Adrenal gland (tissue), 5 donors: ENCODE data around the gene APRT.

Source experiments
- POLR2A ChIP-seq, 2 donors: fragments of 450-650 bp; IDR thresholded peaks; one replicate each; pipeline ENCODE4 v1.6.1; 2017; ENCODE audit warnings: antibody characterized with exemption in 2 of 2, mild to moderate bottlenecking in 2 of 2, moderate library complexity in 1 of 2
- TF ChIP-seq, protein P1 (sequence below), 6 experiments: fragments of 450-650 bp in 4 of 6; fragments of 200-600 bp in 2 of 6; sonication (generic) in 1 of 6; IDR thresholded peaks; 1 replicate in 5 of 6; 2 replicates in 1 of 6; pipeline versions ENCODE4 v1.5.1 to v1.8.0; 2016 to 2021; ENCODE audit warnings: antibody characterized with exemption in 6 of 6, mild to moderate bottlenecking in 2 of 6, moderate library complexity in 1 of 6
- donor health status: DM: no; HTN: no; CAD: no.

DNA sequence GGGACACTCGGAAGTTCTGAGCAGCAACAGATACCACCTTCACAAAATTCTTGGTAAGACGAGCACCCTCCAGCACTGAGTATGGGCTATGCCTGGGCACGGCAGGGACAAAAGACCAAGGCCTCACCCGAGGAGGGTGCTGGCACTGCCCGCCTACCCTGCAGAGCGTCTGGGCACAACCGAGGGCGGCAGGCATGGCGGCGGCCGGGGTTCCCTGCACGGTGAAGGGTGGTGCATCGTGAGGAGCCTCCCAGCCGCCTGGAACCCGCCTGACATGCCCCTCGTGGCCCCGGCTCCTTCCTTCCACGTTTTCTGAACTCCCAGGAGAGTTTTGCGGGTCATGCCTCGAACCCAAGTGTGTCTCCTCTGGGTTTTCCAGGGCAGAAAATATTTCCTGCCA is 26.1 kb upstream of the APRT start:
- TF ChIP-seq, protein P1, sequence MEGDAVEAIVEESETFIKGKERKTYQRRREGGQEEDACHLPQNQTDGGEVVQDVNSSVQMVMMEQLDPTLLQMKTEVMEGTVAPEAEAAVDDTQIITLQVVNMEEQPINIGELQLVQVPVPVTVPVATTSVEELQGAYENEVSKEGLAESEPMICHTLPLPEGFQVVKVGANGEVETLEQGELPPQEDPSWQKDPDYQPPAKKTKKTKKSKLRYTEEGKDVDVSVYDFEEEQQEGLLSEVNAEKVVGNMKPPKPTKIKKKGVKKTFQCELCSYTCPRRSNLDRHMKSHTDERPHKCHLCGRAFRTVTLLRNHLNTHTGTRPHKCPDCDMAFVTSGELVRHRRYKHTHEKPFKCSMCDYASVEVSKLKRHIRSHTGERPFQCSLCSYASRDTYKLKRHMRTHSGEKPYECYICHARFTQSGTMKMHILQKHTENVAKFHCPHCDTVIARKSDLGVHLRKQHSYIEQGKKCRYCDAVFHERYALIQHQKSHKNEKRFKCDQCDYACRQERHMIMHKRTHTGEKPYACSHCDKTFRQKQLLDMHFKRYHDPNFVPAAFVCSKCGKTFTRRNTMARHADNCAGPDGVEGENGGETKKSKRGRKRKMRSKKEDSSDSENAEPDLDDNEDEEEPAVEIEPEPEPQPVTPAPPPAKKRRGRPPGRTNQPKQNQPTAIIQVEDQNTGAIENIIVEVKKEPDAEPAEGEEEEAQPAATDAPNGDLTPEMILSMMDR (IDR thresholded peaks at IDR 0.05): no peak
- no peak for TF ChIP-seq POLR2A (IDR thresholded peaks at IDR 0.05)
